Measurements from ENCODE around the gene FNDC1. TPM values are rescaled to one million over a fixed set of nuclear protein-coding genes. Genes with fewer than 3 reads are reported as not detected.
A peak's percentile ranks its signal among the peaks of the same experiment; 100 is the strongest.

Gene FNDC1
- total and polyA plus RNA-seq, 8 donors, result 0.68 to 7.6 (median 5.5) TPM

DNA sequence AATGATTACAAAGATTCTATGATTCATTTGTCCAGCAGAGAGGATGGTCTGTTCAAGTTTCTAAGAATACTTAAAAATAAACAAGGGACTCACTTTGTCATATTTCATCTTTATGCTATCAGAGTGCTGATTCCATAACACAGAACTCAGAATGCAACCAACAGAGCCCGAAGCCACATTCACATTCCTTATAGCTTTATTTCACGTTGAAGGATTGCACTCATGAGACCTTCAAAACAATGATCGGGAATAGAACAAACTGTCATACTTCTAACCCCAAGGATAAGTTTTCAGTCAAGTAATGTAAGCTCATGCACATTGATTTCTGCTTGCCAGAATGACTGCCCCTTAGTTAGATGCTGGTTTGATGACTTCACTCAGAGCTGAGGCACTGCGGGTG lies 25.2 kb downstream of the FNDC1 start:
- no peak for DNase-seq
- no peak for ATAC-seq
- Histone ChIP-seq H3K27me3 (no peaks in the 10 kb centered on the region), H3K36me3 (no peaks in the 10 kb centered on the region), H3K4me1 (no peaks in the 10 kb centered on the region), H3K4me3 (no peak overlapping the region), H3K9me3 (no peaks in the 10 kb centered on the region), H3K27ac (no peak overlapping the region)
- intact Hi-C loops (cut with DNase I), result no loop called here
- TF ChIP-seq, protein P1, sequence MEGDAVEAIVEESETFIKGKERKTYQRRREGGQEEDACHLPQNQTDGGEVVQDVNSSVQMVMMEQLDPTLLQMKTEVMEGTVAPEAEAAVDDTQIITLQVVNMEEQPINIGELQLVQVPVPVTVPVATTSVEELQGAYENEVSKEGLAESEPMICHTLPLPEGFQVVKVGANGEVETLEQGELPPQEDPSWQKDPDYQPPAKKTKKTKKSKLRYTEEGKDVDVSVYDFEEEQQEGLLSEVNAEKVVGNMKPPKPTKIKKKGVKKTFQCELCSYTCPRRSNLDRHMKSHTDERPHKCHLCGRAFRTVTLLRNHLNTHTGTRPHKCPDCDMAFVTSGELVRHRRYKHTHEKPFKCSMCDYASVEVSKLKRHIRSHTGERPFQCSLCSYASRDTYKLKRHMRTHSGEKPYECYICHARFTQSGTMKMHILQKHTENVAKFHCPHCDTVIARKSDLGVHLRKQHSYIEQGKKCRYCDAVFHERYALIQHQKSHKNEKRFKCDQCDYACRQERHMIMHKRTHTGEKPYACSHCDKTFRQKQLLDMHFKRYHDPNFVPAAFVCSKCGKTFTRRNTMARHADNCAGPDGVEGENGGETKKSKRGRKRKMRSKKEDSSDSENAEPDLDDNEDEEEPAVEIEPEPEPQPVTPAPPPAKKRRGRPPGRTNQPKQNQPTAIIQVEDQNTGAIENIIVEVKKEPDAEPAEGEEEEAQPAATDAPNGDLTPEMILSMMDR (IDR thresholded peaks at IDR 0.05), result no peak

DNA sequence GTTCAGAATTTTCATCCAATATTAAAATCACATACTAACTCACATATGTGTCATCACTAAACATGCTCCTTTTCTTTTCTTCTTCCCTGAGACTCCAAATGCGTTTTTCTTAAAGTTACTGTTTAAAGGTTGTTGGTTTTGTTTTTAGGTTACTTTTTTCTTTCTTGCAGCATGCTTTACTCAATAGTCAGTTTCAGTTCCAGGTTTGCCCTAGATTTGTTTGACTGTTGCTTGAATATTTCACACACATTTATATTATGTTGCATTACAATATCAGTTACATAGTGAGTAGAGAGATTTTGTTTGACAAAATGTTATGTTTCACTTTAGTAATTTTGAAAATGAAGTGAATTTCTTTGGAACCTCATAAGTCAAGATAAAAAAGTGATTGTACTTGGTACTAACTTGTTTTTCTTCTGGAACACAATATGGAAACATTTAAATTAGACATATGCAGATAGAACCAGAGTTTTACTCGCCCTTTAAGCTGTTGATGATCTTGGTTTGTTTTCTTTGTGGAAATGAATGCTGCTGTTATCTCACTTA lies 27.3 kb downstream of the FNDC1 start:
- TF ChIP-seq, protein P1 (IDR thresholded peaks at IDR 0.05), result no peak
- intact Hi-C loops (cut with DNase I), result no loop called here
- ATAC-seq, result no peak
- no peaks in the 10 kb centered on the region for H3K36me3 ChIP-seq
- peak in 1 of 4 donors; percentile 15 for DNase-seq
- H3K4me3 ChIP-seq, result no peak overlapping the region
- no peaks in the 10 kb centered on the region for H3K9me3 ChIP-seq
- H3K27ac ChIP-seq, result no peak overlapping the region
- no peaks in the 10 kb centered on the region for H3K27me3 ChIP-seq
- no peaks in the 10 kb centered on the region for H3K4me1 ChIP-seq

DNA sequence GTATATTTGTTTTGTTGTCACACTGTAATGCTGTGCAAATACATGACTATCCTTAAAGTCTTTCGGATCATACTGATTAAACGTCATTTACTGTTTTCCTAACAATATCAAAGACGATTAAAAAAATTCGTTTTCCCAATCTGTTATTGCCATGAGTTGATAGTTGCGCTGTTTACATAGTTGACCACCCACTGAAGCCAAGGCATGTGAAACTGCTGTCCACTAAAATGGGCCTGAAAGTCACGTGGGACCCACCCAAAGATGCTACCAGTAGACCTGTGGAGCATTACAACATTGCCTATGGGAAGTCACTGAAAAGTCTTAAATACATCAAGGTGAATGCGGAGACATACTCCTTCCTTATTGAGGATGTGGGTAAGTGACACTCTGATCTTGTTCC lies 28.1 kb downstream of the FNDC1 start:
- intact Hi-C loops (cut with DNase I), result no loop called here
- no peak overlapping the region for H3K4me3 ChIP-seq

DNA sequence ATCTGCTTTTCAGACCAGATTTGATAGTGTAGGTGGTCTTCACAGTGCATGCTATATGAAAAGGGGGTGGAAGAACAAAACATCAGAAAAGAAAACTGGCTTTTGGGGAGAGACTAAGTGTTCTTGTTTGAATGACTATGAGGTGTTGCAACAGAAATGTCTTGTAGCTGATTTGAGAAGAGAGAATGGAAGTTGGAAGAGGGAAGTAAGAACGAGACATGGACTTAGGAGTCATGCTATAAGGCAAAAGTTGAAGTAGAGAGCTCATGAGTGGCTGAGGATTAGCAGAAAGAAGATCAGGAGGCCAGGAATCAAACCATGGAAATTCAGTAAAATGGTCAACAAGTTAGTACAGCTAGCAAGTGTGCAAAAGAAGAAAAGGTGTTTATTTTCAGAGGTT lies 32.1 kb downstream of the FNDC1 start:
- no peak overlapping the region for H3K27ac ChIP-seq
- H3K9me3 ChIP-seq, result no peaks in the 10 kb centered on the region
- no peaks in the 10 kb centered on the region for H3K27me3 ChIP-seq
- intact Hi-C loops (cut with DNase I), result no loop called here
- ATAC-seq, result no peak
- no peak overlapping the region for H3K4me3 ChIP-seq
- no peaks in the 10 kb centered on the region for H3K4me1 ChIP-seq
- no peaks in the 10 kb centered on the region for H3K36me3 ChIP-seq
- TF ChIP-seq, protein P1 (IDR thresholded peaks at IDR 0.05), result no peak
- no peak for DNase-seq

More for the DNA sequence above, 28.1 kb downstream of the FNDC1 start:
- Histone ChIP-seq H3K4me1 (no peaks in the 10 kb centered on the region), H3K9me3 (no peaks in the 10 kb centered on the region), H3K36me3 (no peaks in the 10 kb centered on the region), H3K27me3 (no peaks in the 10 kb centered on the region), H3K27ac (no peak overlapping the region)
- ATAC-seq, result no peak
- no peak for DNase-seq
- TF ChIP-seq, protein P1 (IDR thresholded peaks at IDR 0.05), result no peak

DNA sequence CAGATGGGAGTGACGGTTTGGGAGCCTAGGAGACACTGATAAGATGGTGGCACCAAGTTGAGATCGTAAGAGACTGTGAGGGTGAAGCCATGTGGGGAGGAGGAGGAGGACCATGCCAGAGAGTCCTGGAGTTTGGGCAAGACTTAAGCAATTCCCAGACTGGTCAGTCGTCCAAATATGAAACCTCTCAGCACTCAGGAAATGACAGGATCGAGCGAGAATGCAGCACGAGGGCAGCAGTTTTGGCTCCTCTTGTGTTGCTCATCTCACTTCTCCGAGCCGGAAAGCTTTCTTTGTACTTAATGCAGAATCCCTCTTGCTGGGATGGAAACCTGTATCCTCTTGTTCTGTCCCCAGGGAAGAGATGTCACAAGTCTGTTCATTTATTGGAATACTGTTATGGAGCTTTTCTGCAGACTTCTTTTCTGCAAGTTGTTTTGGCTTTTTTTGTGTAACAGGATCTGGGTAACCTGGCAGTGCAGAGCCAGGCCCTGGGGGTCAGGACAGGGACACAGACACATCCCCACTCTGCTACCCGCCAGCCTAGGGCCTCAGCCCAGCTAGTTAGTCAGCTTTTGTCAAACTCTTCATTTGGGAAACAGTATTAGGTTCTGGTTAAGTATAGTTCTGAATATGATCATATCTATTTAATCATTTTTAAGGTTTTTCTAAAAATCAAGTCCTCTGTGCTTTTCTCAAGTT lies 34.3 kb downstream of the FNDC1 start:
- H3K4me3 ChIP-seq, result no peak overlapping the region
- ATAC-seq (peak; percentile 47), DNase-seq (peak in 1 of 4 donors; percentile 13)
- H3K4me1 ChIP-seq, result no peaks in the 10 kb centered on the region
- H3K9me3 ChIP-seq, result no peaks in the 10 kb centered on the region
- H3K36me3 ChIP-seq, result no peaks in the 10 kb centered on the region
- intact Hi-C loops (cut with DNase I), result no loop called here
- H3K27ac ChIP-seq, result no peak overlapping the region
- TF ChIP-seq, protein P1 (IDR thresholded peaks at IDR 0.05), result no peak
- H3K27me3 ChIP-seq, result no peaks in the 10 kb centered on the region
